GM06990 (cell line): Measurements from ENCODE around the gene OMA1.
"Not testable (repeated sequence)": the region's sequence is repeated elsewhere in the genome, so short reads cannot be mapped to it uniquely, and the experiment has no call there.

Source experiments
- DNase-seq: peaks from one replicate; pipeline ENCODE4 v3.0.0-alpha.2; 2011; ENCODE audit not compliant: insufficient read length; ENCODE audit errors: extremely low read depth
- H3K27me3 ChIP-seq: replicated peaks from 2 replicates; pipeline ENCODE4 v1.6.0; 2011; ENCODE audit warnings: low read length; ENCODE audit not compliant: control insufficient read depth, insufficient read depth
- H3K36me3 ChIP-seq: 2 replicates; pipeline ENCODE4 v1.5.1; 2011; ENCODE audit warnings: low read length; ENCODE audit not compliant: control insufficient read depth, insufficient read depth
- H3K4me3 ChIP-seq: replicated peaks from 2 replicates; pipeline ENCODE4 v1.5.1; 2011; ENCODE audit warnings: low read depth, mild to moderate bottlenecking, control low read depth, low read length
- CTCF ChIP-seq: IDR thresholded peaks from 2 replicates; pipeline ENCODE4 v1.5.1; 2011; ENCODE audit warnings: low read length, control low read depth, mild to moderate bottlenecking, inconsistent platforms; ENCODE audit not compliant: insufficient read depth, poor library complexity, severe bottlenecking

The OMA1 gene

GRCh38 chr1:58548371-58548770 is 1.8 kb upstream of the OMA1 start:
- no peak for TF ChIP-seq CTCF
- Histone ChIP-seq H3K4me3 (no peak overlapping the region), H3K27me3 (no peaks in the 10 kb centered on the region), H3K36me3 (no peaks in the 10 kb centered on the region)
- DNase-seq, result no peak

- no peak for TF ChIP-seq CTCF
- Histone ChIP-seq H3K36me3 (no peaks in the 10 kb centered on the region), H3K27me3 (no peaks in the 10 kb centered on the region), H3K4me3 (peak overlapping the region; percentile 92)
- DNase-seq, result peak; percentile 74
These were observed 671 bp downstream of the OMA1 start for GRCh38 chr1:58545591-58546519.

- Histone ChIP-seq H3K27me3 (no peaks in the 10 kb centered on the region), H3K36me3 (no peaks in the 10 kb centered on the region), H3K4me3 (no peak overlapping the region)
- DNase-seq, result no peak
- TF ChIP-seq CTCF, result no peak
These were observed 3.3 kb downstream of the OMA1 start for GRCh38 chr1:58543260-58543659.

- Histone ChIP-seq H3K36me3 (no peaks in the 10 kb centered on the region), H3K27me3 (no peaks in the 10 kb centered on the region), H3K4me3 (no peak overlapping the region)
- DNase-seq, result no peak
- TF ChIP-seq CTCF, result no peak
These were observed 7.0 kb downstream of the OMA1 start for GRCh38 chr1:58539553-58539952.

- H3K36me3 ChIP-seq, result no peaks in the 10 kb centered on the region
- no peak for DNase-seq
- no peak for TF ChIP-seq CTCF
These were observed 7.7 kb downstream of the OMA1 start for GRCh38 chr1:58538821-58539220.

GRCh38 chr1:58531842-58532241 is 14.7 kb downstream of the OMA1 start:
- not testable (repeated sequence) for H3K4me3 ChIP-seq, DNase-seq, H3K27me3 ChIP-seq, H3K36me3 ChIP-seq

More at GRCh38 chr1:58538821-58539220, 7.7 kb downstream of the OMA1 start:
- H3K4me3 ChIP-seq, result no peak overlapping the region
- H3K27me3 ChIP-seq, result no peaks in the 10 kb centered on the region
